Heart left ventricle (tissue), 16 donors: ENCODE results near the gene RRBP1. TPM values are rescaled to one million over a fixed set of nuclear protein-coding genes. Genes with fewer than 3 reads are reported as not detected.

Experiments used
- ATAC-seq, 4 donors: fragments of 200-7000 bp; cut with Tn5 transposase; one replicate each; pipeline ENCODE4 v1.9.1; 2020 to 2022; ENCODE audit warnings: moderate library complexity in 4 of 4, mild to moderate bottlenecking in 3 of 4, moderate number of reproducible peaks in 1 of 4
- DNase-seq, 5 donors: peaks; one replicate each; pipeline ENCODE4 v3.0.0-alpha.2; 2020
- H3K27ac ChIP-seq, 12 donors: fragments of 200-600 bp; sonication (generic) in 4 of 12; one replicate each; pipeline versions ENCODE4 v1.5.0 to v1.8.0; 2016 to 2022; ENCODE audit warnings: mild to moderate bottlenecking in 2 of 12
- H3K27me3 ChIP-seq, 9 donors: fragments of 200-600 bp; sonication (generic) in 2 of 9; one replicate each; pipeline versions ENCODE4 v1.5.1 to v1.8.0; 2016 to 2022; ENCODE audit warnings: mild to moderate bottlenecking in 3 of 9
- H3K36me3 ChIP-seq, 9 donors: fragments of 200-600 bp; sonication (generic) in 2 of 9; one replicate each; pipeline versions ENCODE4 v1.5.0 to v1.8.0; 2018 to 2022; ENCODE audit warnings: mild to moderate bottlenecking in 2 of 9
- H3K4me1 ChIP-seq, 12 donors: fragments of 200-600 bp; sonication (generic) in 4 of 12; one replicate each; pipeline versions ENCODE4 v1.5.0 to v1.8.0; 2016 to 2022; ENCODE audit warnings: mild to moderate bottlenecking in 3 of 12
- H3K4me3 ChIP-seq, 12 donors: fragments of 200-600 bp; sonication (generic) in 4 of 12; one replicate each; pipeline versions ENCODE4 v1.5.0 to v1.8.0; 2017 to 2022; ENCODE audit warnings: mild to moderate bottlenecking in 9 of 12, moderate library complexity in 4 of 12
- H3K9me3 ChIP-seq, 12 donors: fragments of 200-600 bp; sonication (generic) in 4 of 12; one replicate each; pipeline versions ENCODE4 v1.5.0 to v1.8.0; 2016 to 2022; ENCODE audit warnings: mild to moderate bottlenecking in 1 of 12
- CTCF ChIP-seq, 12 donors: fragments of 200-600 bp; sonication (generic) in 4 of 12; IDR thresholded peaks; one replicate each; pipeline versions ENCODE4 v1.5.0 to v1.8.0; 2018 to 2022; ENCODE audit warnings: antibody characterized with exemption in 12 of 12, mild to moderate bottlenecking in 5 of 12
- POLR2A ChIP-seq, 2 donors: fragments of 450-650 bp; IDR thresholded peaks; one replicate each; pipeline ENCODE4 v1.6.1; 2017; ENCODE audit warnings: antibody characterized with exemption in 2 of 2, mild to moderate bottlenecking in 2 of 2, moderate library complexity in 2 of 2
- WGBS, 4 donors: extraction: QIAGEN DNeasy Blood & Tissue Kit in 2 of 4; methylation state at CpG; one replicate each; pipeline versions ENCODE4 v1.1.5 to v1.1.7; 2013 to 2018; 5-methylcytosine and 5-hydroxymethylcytosine counted together
- intact Hi-C, 10 donors: fragments of 100-400 bp; cut with DNase I; formaldehyde crosslinking; loops; one replicate each; pipeline versions ENCODE4 v1.11.1 to v1.14.2; 2022
- polyA plus RNA-seq, 2 donors: library from polyadenylated mRNA; stranded (reverse); fragments of 200-250 nt; gene quantifications; one replicate each; pipeline ENCODE4 v1.2.3, GENCODE V29; 2013
- total RNA-seq, 9 donors: library from RNA; depleted of rRNA in 2 of 9; stranded (reverse); fragments of >200 nt in 2 of 9; fragmentation: NEBNext Ultra II Directional in 3 of 9; extraction: Animal tissue kit (Norgen Biotek cat#: 25700) in 3 of 9; gene quantifications; one replicate each; pipeline versions ENCODE4 v1.1.0 to v1.2.4, GENCODE V29; 2016 to 2023
- donor health status: ischemic (EF 13 %, LVEDD 7.1; RV severe dilation, severe dysfunction).
- donor health status: healthy with polysubstance abuse.
- donor health status: DM: no; HTN: yes; CAD: no.
- donor health status: DM: no; HTN: no; CAD: no.
- donor health status: ischemic (EF 25% LVEDD 6.9; RV normal size, moderate dysfunction).
- donor health status: ischemic (EF 25% LVEDD 5.7; RV mildly dilated, moderate dysfunction).
- donor health status: healthy.
- donor health status: DM: yes; HTN: yes; CAD: no.
- donor health status: ischemic (EF 35%, LVEDD 5.7; RV mildly dilated, moderate dysfunction).
- donor health status: nonischemic (EF 11% LVEDD 7.7; RV severe dilation, severe dysfunction).
- donor health status: DM: yes; HTN: yes; CAD: no.
- donor health status: PGD.
- donor health status: ischemic (EF 29% LVEDD 5.4; RV normal size, mild dysfunction).
- donor health status: nonischemic (EF 23%, LVEDD 6.1; RV moderate dilation, normal function).

Gene RRBP1
- total and polyA plus RNA-seq, 11 donors = 24.9 to 91.3 (median 40.0) TPM

GRCh38 chr20:17595856-17596255 is 86.2 kb downstream of the RRBP1 start:
- peaks cover 6 to 78% (median 53%) of the 10 kb centered on the region in 12 donors for H3K4me1 ChIP-seq
- no peak for DNase-seq

GRCh38 chr20:17594443-17594842 is 87.6 kb downstream of the RRBP1 start:
- intact Hi-C loops = no loop called here
- H3K4me3 ChIP-seq = no peak overlapping the region
- H3K36me3 ChIP-seq = peaks cover 0 to 13% (median 0%) of the 10 kb centered on the region in 9 donors
- ATAC-seq (peak; percentile 33 to 65 (median 46)), DNase-seq (no peak)
- H3K4me1 ChIP-seq = peaks cover 6 to 87% (median 66%) of the 10 kb centered on the region in 12 donors
- H3K27ac ChIP-seq = peak overlapping the region in 10 of 12 donors; percentile 1 to 80 (median 43)
- no peaks in the 10 kb centered on the region for H3K27me3 ChIP-seq
- no peak for TF ChIP-seq CTCF (IDR thresholded peaks at IDR 0.05)
- no peak for TF ChIP-seq POLR2A (IDR thresholded peaks at IDR 0.05)
- no peaks in the 10 kb centered on the region for H3K9me3 ChIP-seq

More at GRCh38 chr20:17595856-17596255, 86.2 kb downstream of the RRBP1 start:
- Histone ChIP-seq H3K27me3 (no peaks in the 10 kb centered on the region), H3K27ac (peak overlapping the region in 3 of 12 donors; percentile 1 to 80 (median 36)), H3K4me3 (no peak overlapping the region), H3K9me3 (no peaks in the 10 kb centered on the region), H3K36me3 (peaks cover 0 to 17% (median 0%) of the 10 kb centered on the region in 9 donors)
- 69 to 74% (median 70%) methylated on average over 2 of the region's 2 CpGs for WGBS, 4 donors
- TF ChIP-seq POLR2A (IDR thresholded peaks at IDR 0.05) (no peak), CTCF (IDR thresholded peaks at IDR 0.05) (no peak)
- intact Hi-C loops = no loop called here
- ATAC-seq = no peak

GRCh38 chr20:17593902-17594301 is 88.1 kb downstream of the RRBP1 start:
- no peak for DNase-seq
- H3K27ac ChIP-seq = peak overlapping the region in 10 of 12 donors; percentile 1 to 80 (median 43)
- intact Hi-C loops = no loop called here
- H3K4me1 ChIP-seq = peaks cover 6 to 88% (median 71%) of the 10 kb centered on the region in 12 donors
- no peak for TF ChIP-seq CTCF (IDR thresholded peaks at IDR 0.05)
- no peak for TF ChIP-seq POLR2A (IDR thresholded peaks at IDR 0.05)
- H3K27me3 ChIP-seq = no peaks in the 10 kb centered on the region
- no peaks in the 10 kb centered on the region for H3K9me3 ChIP-seq
- no peak overlapping the region for H3K4me3 ChIP-seq
- no peak for ATAC-seq
- H3K36me3 ChIP-seq = peaks cover 0 to 13% (median 0%) of the 10 kb centered on the region in 9 donors
- WGBS, 4 donors = 79 to 88% (median 80%) methylated on average over 4 of the region's 4 CpGs

- DNase-seq (no peak), ATAC-seq (peak in 3 of 4 donors; percentile 16 to 48 (median 43))
- H3K36me3 ChIP-seq = peaks cover 0 to 13% (median 0%) of the 10 kb centered on the region in 9 donors
- H3K27me3 ChIP-seq = no peaks in the 10 kb centered on the region
- peaks cover 14 to 97% (median 75%) of the 10 kb centered on the region in 12 donors for H3K4me1 ChIP-seq
- intact Hi-C loops = loop anchor here in 1 of 10 donors (2.0 kb wide), 1 partner anchor 19 kb away; the partner anchor contains the start of gene DSTN
- H3K9me3 ChIP-seq = no peaks in the 10 kb centered on the region
- no peak for TF ChIP-seq POLR2A (IDR thresholded peaks at IDR 0.05)
- no peak for TF ChIP-seq CTCF (IDR thresholded peaks at IDR 0.05)
- 18 to 41% (median 31%) methylated on average over 1 of the region's 1 CpG for WGBS, 4 donors
- peak overlapping the region in 4 of 12 donors; percentile 3 to 11 (median 6) for H3K4me3 ChIP-seq
- H3K27ac ChIP-seq = peak overlapping the region; percentile 16 to 80 (median 59)
These were observed 91.8 kb downstream of the RRBP1 start for GRCh38 chr20:17590245-17590644.
